NK-92 (cell line): Measurements from ENCODE around the gene PKDCC.

Experiments used
- DNase-seq: peaks from one replicate; lab custom pipeline; 2025; ENCODE audit not compliant: unreplicated experiment; lab: John Stamatoyannopoulos, UW

The PKDCC gene, protein sequence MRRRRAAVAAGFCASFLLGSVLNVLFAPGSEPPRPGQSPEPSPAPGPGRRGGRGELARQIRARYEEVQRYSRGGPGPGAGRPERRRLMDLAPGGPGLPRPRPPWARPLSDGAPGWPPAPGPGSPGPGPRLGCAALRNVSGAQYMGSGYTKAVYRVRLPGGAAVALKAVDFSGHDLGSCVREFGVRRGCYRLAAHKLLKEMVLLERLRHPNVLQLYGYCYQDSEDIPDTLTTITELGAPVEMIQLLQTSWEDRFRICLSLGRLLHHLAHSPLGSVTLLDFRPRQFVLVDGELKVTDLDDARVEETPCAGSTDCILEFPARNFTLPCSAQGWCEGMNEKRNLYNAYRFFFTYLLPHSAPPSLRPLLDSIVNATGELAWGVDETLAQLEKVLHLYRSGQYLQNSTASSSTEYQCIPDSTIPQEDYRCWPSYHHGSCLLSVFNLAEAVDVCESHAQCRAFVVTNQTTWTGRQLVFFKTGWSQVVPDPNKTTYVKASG

DNA sequence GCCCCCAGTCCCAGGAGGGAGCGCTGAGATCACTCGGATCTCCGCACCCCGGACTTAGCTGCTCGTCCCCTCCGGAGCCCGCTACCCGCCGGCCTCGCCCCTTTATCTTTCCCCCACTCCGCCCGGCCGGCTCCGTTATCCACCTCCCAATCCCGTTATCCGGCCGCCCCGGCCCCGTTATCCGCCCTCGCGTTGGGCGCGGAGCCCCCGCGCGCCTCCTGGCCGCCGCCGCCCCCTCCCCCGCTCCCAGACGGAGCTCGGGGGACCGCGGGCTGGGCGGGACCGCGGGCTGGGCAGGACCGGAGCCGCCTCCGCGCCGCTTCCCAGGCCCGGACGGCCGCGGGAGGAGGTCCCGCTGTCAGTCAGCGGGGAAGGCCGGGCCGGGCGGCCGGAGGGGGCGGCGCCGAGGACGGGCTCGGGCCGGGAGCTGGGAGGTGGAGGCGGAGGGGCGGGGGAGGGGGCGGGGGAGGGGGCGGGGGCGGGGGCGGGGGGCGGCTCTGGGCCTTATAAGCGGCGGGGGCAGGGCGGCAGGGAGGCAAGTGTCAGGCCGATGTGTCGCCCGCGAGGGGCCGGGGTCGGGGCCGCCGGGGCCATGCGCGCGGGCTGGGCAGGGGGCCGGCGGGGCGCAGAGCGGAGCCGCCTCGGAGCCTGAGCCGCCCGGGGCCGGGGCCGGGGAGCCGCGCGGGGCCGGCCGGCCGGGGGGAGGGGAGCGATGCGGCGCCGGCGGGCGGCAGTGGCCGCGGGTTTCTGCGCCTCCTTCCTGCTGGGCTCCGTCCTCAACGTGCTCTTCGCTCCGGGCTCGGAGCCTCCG is at the start of gene PKDCC:
PKDCC (plus strand) TSS at position 534 of the 811 bp plus-strand sequence; CDS start at position 713, 179 bp downstream.
- DNase-seq, result no peak

DNA sequence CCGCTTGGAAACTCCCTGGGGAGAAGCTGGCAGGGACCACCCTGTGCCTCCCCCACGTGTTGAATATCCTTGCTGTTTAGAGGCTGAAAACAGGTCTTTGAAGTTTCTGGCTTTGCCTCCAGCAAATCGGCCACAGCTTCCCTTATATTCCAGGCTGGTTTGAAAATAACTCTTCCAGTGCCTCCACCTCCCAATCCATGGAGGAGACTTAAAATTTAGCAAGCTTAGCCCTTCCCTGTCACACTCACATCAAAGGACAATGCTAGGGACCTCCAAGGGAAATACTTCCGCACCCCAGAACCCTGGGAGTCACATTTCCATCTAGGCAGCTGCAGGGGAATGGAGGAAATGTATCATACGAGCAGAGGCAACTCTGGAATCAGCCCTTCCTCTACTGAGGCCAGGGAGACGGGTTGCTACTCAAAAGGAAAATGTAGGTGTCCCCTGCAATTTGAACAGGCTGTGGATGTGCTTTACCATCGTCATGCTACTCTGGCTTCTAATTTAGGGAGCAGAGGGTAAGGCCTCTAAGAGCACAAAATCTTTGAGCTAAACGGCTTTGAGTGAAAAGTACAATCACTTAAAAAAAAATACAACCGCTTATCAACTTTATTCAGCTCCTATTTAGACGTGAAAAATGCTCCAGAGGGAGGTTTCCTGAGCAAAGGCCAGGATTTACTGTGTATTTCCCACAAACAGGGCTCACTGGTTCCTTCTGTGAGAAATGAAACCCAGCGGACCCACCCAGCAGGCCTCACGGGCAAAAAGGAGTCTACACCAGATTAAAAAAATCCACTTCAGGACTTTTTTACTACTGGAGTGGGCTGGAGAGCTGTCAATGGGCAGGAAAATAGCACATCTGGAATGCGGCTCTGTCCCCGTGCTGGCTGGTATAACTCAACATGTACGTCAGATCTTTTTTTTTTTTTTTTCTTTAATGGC is 49.4 kb upstream of the PKDCC start:
- no peak for DNase-seq

DNA sequence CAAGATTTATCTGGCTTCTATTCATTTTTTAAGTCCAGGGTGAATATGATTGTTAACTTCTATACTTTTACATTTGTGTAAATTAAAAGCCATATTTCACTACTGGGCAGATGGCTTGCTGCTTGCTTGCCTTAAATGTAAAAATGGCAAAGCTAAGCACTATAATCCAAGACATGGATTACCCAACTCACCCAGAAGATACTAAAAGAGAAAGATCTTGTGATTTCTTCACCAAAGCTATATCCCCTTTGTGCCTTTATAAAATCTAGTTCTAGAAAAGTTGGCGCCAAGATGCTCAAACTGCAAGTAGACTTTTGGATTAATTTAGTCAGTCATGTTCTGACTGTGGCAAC is 48.7 kb upstream of the PKDCC start:
- no peak for DNase-seq

DNA sequence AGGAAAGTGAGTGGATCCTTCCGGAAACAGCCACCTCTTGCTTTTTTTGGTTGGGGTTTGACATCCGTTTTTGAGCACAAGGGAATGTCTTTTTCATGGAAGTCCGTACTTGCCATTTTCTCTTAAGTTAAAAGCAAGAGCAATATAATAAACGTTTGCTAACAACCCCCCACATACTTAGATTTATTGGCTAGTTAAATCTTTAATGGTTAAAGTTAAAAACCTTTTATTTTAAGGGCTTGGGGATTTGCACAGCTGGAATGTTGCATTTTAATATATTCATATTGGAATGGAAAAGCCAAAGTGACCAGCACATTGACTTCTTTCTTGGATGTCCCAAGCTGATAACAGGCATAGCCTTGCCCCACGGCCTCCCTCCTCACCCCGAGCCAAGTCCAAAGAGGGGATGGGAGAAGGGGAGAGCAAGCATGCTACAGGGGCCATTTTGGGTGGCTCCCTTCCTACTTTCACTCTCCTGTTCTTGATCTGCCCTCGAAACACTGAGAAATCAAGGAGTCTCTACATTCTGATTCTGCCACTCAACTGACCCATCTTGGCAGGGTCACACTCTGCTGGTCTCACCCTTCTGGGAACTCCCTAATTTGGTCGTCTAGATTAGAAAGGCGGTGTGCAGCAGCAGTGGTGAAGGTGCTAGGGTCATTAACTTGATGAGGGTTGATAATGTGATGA is 48.1 kb upstream of the PKDCC start:
- DNase-seq, result no peak

DNA sequence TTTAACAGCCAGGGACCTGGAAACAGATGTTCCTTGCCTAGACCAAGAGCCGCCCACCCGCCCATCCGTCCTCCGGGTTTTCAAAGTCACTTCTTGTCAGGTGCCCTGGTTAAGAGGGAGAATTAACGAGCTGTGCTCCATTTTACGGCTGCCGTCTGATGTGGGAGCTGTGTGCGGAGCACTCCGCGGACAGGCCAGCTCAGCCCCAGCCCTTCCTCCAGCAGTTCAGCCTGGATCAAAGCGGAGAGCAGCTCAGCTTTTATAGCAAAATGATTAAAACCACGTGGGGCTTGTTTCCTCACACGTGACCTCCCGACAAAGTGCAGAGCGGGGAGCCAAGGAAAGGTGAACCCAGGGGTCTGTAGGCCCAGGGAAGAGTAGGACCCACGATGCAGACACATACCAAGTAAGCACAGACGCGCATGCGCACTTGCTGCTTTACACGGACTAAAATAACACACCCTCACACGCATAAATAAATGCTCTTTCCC is 46.1 kb upstream of the PKDCC start:
- DNase-seq, result no peak

DNA sequence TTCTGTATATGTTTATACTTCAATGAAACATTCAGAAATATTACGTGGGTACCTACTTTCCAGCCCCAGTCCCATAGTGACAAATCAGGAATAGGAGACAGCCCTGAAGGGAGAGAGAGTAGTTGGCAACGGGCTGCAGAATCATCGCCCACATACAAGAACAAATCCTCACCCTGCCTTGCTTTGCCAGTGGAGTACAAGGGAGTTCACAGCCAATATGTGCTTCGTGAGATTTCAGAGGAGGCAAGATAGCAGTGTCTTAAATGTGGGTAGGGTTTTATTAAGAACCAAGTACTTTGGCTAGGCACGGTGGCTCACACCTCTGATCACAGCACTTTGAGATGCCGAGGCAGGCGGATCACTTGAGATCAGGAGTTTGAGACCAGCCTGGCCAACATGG is 40.3 kb upstream of the PKDCC start:
- no peak for DNase-seq

DNA sequence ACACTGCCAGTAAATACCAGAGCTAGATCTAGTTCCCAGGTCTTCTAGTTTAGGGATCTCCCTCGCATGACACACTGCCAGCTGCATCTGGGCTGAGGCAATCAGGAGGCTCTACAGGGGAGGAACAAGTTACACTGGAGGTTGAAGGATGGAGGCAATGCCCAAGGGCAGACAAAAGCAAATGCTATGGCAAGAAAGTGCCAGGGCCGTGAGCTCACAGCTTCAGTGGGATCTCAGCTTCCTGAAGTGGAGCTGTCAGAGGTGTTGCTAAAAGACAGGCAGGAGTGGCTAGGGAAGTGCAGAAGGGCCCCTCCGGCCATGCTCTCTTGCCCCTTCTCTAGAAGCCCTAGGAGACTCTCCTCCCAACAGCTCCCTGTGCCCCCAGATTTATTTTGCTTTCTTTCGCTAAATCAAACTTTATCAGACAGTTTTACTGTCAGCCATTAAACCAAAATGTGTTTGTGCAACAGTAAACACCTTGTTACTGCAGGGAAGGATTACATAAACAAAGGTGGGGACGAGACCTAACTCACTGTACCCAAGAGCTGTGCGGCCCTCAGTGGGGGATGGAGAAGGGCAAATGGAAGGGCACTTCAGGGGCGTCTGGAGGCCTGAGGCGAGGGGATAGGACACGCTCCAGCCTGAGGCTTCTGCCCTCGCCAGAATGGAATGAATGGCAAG is 39.4 kb upstream of the PKDCC start:
- no peak for DNase-seq

DNA sequence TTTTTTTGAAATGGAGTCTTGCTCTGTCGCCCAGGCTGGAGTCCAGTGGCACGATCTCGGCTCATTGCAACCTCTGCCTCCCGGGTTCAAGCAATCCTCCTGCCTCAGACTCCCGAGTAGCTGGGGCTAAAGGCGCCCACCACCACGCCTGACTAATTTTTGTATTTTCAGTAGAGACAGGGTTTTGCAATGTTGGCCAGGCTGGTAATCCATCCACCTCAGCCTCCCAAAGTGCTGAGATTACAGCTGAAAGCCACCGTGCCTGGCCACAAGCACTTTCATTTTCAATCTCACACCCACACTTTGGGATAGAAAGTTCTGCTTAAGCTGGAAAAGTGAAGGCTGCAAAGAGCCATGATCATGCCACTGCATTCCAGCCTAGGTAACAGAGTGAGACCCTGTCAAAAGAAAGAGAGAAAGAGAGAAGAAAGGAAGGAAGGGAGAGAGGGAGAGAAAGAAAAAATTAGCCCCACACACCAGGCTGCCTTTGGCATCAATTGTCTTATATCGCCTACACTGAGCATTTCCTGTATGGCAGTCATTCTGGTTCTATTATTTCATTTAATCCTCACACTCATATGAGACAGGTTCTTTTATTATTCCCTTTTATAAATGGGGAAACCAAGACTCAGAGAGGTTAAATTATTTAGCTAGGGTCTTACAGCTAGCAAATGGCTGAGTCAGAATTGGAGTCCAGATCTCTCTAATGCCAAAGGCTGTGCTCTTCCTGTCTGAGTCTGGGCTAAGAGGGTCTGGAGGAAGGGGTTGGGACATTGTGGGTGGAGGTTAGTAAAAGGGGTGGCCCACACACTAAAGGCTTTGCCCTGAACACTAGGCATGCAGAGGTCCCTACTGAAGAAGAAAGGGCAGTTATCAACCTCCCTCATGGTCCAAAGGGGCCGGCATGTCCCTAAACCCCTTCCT is 37.9 kb upstream of the PKDCC start:
- no peak for DNase-seq

DNA sequence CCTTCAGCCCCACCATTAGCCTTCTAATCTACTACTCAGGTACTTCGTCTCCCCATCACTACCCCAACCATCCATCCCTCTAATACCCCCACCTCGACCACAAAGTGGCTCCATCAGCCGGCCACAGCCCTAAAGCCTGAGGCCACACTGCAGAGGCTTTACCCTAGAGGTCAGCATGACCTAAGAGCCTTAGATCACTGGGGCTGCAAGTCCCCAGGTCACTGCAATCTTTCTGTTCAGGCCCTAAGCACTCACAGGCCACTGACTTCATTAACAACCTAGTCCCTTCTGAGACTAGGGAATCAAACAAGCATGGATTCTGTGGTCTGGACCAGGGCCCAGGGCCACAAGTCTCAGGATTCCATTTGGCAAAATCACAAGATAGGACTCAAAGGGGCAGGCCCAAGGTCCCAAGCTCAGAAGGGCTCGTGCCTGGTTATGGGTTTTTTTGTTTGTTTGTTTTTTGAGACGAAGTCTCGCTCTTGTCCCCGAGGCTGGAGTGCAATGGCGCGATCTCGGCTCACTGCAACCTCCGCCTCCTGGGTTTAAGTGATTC is 37.0 kb upstream of the PKDCC start:
- DNase-seq, result no peak

DNA sequence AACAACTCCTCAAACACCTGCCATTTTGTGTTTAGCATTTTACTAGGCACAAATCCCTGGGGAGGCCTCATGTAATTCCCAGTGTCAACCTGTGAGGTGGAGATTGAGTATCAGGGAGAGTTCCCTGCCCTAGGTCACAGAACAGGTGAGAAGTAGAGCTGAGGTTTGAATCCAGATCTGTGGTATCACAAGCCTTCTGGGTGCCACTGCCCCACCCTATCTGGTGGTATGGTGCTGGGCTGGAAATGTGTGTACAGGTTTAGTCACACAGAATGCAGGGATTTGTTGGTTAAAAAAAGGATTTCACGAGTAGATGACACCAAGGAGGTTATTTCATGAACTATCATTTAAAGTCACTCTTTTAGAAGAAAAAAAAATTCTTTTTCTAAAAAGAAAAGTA is 35.7 kb upstream of the PKDCC start:
- DNase-seq, result no peak

DNA sequence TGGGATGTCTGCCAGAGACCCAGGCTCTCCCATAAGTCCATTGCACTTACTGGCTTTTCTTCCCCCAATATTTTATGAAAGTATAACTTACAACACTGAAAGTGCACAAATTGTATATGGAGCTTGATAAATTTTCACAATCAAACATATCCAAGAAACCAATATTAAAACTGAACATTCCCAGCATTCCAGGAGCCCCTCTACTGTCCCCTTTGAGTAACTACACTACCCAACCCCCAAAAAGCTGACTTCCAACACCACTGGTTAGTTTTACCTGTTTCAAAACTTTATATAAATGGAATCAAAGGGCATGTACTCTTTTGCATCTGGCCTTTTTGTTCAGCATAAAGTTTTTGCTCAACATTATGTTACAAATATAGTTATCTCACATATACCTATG is 35.2 kb upstream of the PKDCC start:
- no peak for DNase-seq

DNA sequence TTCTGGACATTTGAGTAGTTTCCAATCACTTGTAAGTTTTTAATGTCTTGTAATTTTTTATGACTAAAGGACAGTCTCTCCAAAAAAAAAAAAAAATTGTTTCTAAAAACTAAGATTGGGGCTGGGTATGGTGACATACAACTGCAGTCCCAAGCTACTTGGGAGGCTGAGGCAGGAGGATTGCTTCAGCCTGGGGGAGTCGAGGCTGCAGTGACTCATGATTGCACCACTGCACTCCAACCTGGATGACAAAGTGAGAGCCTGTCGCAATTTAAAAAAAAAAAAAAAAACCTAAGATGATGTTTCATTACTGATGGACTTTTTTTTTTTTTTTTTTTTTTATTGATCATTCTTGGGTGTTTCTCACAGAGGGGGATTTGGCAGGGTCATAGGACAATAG is 34.4 kb upstream of the PKDCC start:
- no peak for DNase-seq

DNA sequence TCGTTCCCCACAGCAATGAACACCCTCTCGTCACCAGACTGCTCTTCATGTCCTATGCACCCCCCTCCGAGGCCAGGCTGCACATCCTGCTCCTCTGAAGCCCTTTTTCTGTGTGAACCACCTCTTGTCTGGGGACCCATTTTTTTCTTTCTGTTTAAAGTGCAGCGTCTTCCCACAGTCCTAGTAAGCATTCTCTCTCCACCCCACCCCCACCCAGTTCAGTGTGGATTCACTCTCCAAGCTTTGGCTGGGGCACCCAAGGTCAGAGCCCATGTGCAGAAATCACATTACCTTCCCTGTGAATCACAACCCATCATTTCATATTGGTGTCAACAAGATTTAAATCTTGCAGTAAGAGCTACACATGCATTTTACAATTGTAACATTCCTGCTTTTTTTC is 26.4 kb upstream of the PKDCC start:
- DNase-seq, result no peak

DNA sequence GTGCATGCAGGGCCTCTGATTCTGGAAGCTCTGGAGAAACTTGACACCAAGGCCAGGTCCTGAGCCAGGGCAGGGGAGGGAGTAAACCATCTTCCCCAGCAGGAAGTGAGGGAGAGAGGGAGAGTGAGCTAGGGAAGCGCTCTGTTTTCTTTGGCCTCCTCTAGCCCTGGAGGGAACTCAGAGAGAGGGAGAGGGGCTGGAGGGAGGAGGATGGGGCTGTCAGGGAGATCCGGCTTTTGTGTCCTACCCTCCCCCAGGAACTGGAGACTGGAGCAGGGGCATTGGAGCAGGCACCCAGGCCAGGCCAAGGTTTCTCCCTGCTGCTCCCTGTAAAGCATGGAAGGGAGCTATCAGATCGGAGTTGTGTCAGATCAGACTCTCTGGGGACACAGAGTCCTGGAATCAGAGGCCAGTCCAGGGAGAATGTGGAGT is 22.7 kb upstream of the PKDCC start:
- DNase-seq, result no peak

DNA sequence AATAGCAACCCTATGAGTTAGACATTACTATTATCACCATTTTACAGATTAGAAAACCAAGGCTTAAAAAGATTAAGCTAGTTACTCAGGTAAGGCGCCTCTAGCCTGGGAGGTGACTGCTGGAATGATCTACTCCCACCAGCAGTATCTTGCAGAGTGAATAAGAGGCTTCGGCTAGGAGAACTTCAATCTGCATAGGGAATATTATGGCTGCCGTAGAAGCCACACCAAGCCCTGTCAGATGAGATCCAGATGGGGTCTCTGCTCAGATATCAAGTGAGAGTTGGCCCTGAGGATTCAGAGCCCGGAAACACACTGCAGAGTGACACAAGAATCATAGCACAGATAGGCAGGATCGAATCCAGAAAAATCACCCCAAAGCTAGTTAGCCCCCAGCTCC is 21.5 kb upstream of the PKDCC start:
- no peak for DNase-seq

DNA sequence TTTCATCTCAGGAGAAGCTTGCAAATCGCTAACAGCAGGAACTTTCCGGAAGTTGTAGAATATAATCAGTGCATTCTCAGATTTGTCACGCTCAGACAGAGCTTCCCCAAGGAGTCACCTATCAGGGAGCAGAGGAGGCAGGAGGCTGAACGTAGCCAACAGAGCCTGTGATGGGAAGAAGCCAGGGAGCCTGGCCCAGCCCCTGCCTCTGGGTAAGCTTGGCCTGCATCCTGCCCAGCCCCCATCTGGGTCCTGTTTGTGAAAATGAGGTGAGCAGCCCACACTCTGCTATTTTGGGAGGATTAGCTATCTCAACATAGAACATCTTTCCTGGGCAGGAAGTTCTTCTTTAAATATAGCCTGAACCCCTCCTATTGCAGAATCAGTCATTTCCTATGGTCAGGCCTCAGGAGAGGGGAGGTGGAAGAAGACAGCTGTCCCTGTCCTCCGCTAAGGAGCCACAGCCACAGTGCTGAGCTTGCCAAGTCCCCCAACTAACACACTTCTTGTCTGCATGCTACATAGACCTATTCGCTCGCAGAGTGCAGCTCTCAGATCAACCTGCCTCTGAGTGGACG is 19.2 kb upstream of the PKDCC start:
- no peak for DNase-seq

DNA sequence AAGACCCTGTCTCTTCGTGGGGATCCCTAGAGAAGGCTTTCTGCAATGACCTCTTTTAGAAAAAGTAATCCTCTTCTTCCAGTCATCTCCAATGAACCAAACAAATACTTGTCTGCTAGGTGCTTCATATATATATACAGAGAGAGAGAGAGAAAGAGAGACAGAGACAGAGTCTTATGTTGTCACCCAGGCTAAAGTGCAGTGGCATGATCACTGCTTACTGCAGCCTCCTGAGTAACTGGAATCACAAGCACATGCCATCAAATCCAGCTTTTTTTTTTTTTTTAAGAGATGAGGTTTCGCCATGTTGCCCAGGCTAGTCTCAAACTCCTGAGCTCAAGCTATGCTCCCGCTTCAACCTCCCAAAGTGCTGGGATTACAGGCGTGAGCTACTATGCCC is 18.6 kb upstream of the PKDCC start:
- no peak for DNase-seq

DNA sequence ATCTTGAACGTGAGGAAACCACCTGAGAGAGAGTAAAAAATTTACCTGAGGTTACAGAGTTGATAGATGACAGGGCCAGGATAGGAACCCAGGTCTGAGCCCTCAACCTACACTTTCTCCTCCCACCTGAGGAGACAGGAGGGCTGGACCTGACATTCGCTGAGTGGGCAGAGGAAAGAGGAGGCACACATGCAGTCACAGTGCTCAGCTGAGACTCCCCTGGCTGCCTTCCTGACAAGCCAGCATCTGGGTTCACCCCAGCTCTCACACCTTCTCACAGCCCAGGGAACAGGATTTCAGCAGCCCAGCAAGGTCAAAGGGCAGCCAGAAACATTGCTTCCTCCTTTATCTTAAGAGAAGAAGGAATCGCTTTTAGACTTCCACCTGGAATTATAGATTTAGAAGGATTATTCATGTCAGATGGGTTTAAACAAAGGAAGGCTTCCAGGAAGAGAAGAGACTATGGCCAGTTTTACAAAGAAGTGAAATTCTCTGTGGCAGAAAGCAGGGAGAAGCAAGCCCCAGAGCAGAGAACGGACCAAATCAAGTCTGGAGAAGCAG is 18.1 kb upstream of the PKDCC start:
- DNase-seq, result no peak
